Peyer's patch (tissue), 4 donors: ENCODE results near the gene CTF1.

ENCODE experiments used
- POLR2A ChIP-seq, 2 donors: fragments of 450-650 bp; IDR thresholded peaks; one replicate each; pipeline ENCODE4 v1.5.1; 2017; ENCODE audit warnings: antibody characterized with exemption in 2 of 2, mild to moderate bottlenecking in 2 of 2, moderate library complexity in 2 of 2
- TF ChIP-seq, protein P1 (sequence below), 6 experiments: fragments of 450-650 bp in 4 of 6; fragments of 200-600 bp in 2 of 6; sonication (generic) in 1 of 6; IDR thresholded peaks; one replicate each; pipeline ENCODE4 v1.5.1; 2017 to 2019; ENCODE audit warnings: antibody characterized with exemption in 6 of 6, mild to moderate bottlenecking in 3 of 6, moderate library complexity in 1 of 6

DNA sequence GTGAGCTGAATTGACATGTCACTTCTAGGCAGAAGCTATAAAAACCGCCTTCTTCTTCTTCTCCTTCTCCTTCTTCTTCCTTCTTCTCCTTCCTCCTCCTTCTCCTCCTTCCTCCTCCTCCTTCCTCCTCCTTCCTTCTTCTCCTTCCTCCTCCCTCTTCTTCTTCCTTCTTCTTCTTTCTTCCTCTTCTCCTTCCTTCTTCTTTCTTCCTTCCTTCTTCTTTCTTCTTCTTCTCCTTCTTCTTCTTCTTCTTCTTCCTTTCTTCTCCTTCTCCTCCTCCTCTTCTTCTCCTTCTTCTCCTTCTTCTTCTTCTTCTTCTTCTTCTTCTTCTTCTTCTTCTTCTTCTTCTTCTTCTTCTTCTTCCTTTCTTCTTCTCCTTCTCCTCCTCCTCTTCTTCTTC lies 22.2 kb downstream of the CTF1 start:
- no peak for TF ChIP-seq POLR2A (IDR thresholded peaks at IDR 0.05)
- TF ChIP-seq, protein P1, sequence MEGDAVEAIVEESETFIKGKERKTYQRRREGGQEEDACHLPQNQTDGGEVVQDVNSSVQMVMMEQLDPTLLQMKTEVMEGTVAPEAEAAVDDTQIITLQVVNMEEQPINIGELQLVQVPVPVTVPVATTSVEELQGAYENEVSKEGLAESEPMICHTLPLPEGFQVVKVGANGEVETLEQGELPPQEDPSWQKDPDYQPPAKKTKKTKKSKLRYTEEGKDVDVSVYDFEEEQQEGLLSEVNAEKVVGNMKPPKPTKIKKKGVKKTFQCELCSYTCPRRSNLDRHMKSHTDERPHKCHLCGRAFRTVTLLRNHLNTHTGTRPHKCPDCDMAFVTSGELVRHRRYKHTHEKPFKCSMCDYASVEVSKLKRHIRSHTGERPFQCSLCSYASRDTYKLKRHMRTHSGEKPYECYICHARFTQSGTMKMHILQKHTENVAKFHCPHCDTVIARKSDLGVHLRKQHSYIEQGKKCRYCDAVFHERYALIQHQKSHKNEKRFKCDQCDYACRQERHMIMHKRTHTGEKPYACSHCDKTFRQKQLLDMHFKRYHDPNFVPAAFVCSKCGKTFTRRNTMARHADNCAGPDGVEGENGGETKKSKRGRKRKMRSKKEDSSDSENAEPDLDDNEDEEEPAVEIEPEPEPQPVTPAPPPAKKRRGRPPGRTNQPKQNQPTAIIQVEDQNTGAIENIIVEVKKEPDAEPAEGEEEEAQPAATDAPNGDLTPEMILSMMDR (IDR thresholded peaks at IDR 0.05), result no peak
